ENCODE measurements around the gene BRD7.

- TF ChIP-seq CTCF (IDR thresholded peaks at IDR 0.05): no peak
- no peak for TF ChIP-seq POLR2A (IDR thresholded peaks at IDR 0.05)
These were observed 48.5 kb downstream of the BRD7 start for GRCh38 chr16:50320310-50320709.

Measured in right lobe of liver (tissue), 4 donors.